ENCODE data around the gene RABEP1.

DNA sequence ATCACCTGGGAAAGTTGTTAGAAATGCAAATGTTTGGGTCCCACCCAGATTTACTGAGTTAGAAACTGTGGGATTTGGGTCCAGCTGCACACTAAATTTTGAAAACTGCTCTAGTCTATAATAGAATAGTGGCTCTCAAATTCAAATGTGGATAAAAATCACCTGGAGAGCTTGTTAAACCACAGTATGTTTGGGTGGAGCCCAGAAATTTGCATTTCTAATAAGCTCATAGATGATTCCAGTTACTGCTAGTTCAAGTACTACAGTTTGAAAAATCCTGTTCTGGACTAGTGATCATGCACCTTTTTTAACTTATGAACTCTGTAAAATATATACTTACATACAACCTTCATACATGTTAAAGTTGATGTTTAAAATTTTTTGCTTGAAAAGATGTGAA is 27.8 kb downstream of the RABEP1 start:
- TF ChIP-seq GATA3 (IDR thresholded peaks at IDR 0.05; ENCODE audit: low read depth, low read length) (no peak), GATA2 (IDR thresholded peaks at IDR 0.05; ENCODE audit: low read depth, low read length) (no peak)
